HEK293 (cell line): ENCODE results near the gene NOXO1.

ENCODE experiments used
- BCL6B ChIP-seq: fragments of 450-650 bp; formaldehyde crosslinking; IDR thresholded peaks from 2 replicates; pipeline ENCODE4 v1.5.1; 2017; ENCODE audit warnings: missing biosample characterization, missing genetic modification characterization
- GLIS2 ChIP-seq: fragments of 450-650 bp; formaldehyde crosslinking; IDR thresholded peaks from 2 replicates; pipeline ENCODE4 v1.5.1; 2016; ENCODE audit warnings: missing biosample characterization, missing genetic modification characterization
- MZF1 ChIP-seq: fragments of 450-650 bp; formaldehyde crosslinking; IDR thresholded peaks from 2 replicates; pipeline ENCODE4 v1.5.1; 2017; ENCODE audit warnings: missing biosample characterization, missing genetic modification characterization, borderline replicate concordance
- PRDM2 ChIP-seq: fragments of 450-650 bp; formaldehyde crosslinking; IDR thresholded peaks from 2 replicates; pipeline ENCODE4 v1.5.1; 2016; ENCODE audit warnings: missing biosample characterization, missing genetic modification characterization, borderline replicate concordance
- SCRT1 ChIP-seq: fragments of 450-650 bp; formaldehyde crosslinking; IDR thresholded peaks from 2 replicates; pipeline ENCODE4 v1.5.1; 2016; ENCODE audit warnings: missing biosample characterization, missing genetic modification characterization, borderline replicate concordance
- SP3 ChIP-seq: fragments of 450-650 bp; formaldehyde crosslinking; IDR thresholded peaks from 2 replicates; pipeline ENCODE4 v1.5.1; 2016; ENCODE audit warnings: missing biosample characterization, missing genetic modification characterization
- WT1 ChIP-seq: fragments of 450-650 bp; formaldehyde crosslinking; IDR thresholded peaks from 2 replicates; pipeline ENCODE4 v1.5.1; 2016; ENCODE audit warnings: missing biosample characterization, missing genetic modification characterization
- YY2 ChIP-seq: fragments of 450-650 bp; formaldehyde crosslinking; IDR thresholded peaks from 2 replicates; pipeline ENCODE4 v1.5.1; 2016; ENCODE audit warnings: missing biosample characterization, missing genetic modification characterization
- ZBTB26 ChIP-seq: fragments of 450-650 bp; formaldehyde crosslinking; optimal IDR thresholded peaks from 2 replicates; pipeline ENCODE3; 2016; ENCODE audit warnings: missing biosample characterization, mild to moderate bottlenecking, missing genetic modification characterization
- ZBTB44 ChIP-seq: fragments of 450-650 bp; IDR thresholded peaks from 2 replicates; pipeline ENCODE4 v1.5.1; 2018; ENCODE audit warnings: missing biosample characterization, mild to moderate bottlenecking, missing genetic modification characterization
- ZBTB48 ChIP-seq: fragments of 450-650 bp; formaldehyde crosslinking; IDR thresholded peaks from 2 replicates; pipeline ENCODE4 v1.5.1; 2016; ENCODE audit warnings: missing biosample characterization, missing genetic modification characterization
- ZIC2 ChIP-seq: fragments of 450-650 bp; formaldehyde crosslinking; IDR thresholded peaks from 2 replicates; pipeline ENCODE4 v1.5.1; 2016; ENCODE audit warnings: missing biosample characterization, missing genetic modification characterization
- ZNF184 ChIP-seq: fragments of 450-650 bp; IDR thresholded peaks from 2 replicates; pipeline ENCODE4 v1.5.1; 2018; ENCODE audit warnings: missing biosample characterization, mild to moderate bottlenecking, missing genetic modification characterization
- ZNF2 ChIP-seq: fragments of 450-650 bp; formaldehyde crosslinking; IDR thresholded peaks from 2 replicates; pipeline ENCODE4 v1.5.1; 2016; ENCODE audit warnings: missing biosample characterization, missing genetic modification characterization
- ZNF202 ChIP-seq: fragments of 450-650 bp; formaldehyde crosslinking; IDR thresholded peaks from 2 replicates; pipeline ENCODE4 v1.5.1; 2016; ENCODE audit warnings: missing biosample characterization, missing genetic modification characterization, borderline replicate concordance
- ZNF211 ChIP-seq: fragments of 450-650 bp; formaldehyde crosslinking; IDR thresholded peaks from 2 replicates; pipeline ENCODE4 v1.5.1; 2016; ENCODE audit warnings: low read depth, missing biosample characterization, missing genetic modification characterization
- ZNF335 ChIP-seq: fragments of 450-650 bp; formaldehyde crosslinking; conservative IDR thresholded peaks from 2 replicates; pipeline ENCODE4 v1.5.1; 2016; ENCODE audit warnings: missing biosample characterization, missing genetic modification characterization
- ZNF561 ChIP-seq: fragments of 450-650 bp; IDR thresholded peaks from 2 replicates; pipeline ENCODE4 v1.5.1; 2018; ENCODE audit warnings: missing biosample characterization, missing genetic modification characterization, borderline replicate concordance
- ZNF580 ChIP-seq: fragments of 450-650 bp; formaldehyde crosslinking; IDR thresholded peaks from 2 replicates; pipeline ENCODE4 v1.5.1; 2016; ENCODE audit warnings: missing biosample characterization, missing genetic modification characterization
- ZNF600 ChIP-seq: fragments of 450-650 bp; formaldehyde crosslinking; IDR thresholded peaks from 2 replicates; pipeline ENCODE4 v1.5.1; 2016; ENCODE audit warnings: missing biosample characterization, missing genetic modification characterization
- ZNF677 ChIP-seq: fragments of 450-650 bp; IDR thresholded peaks from 2 replicates; pipeline ENCODE4 v1.5.0; 2018; ENCODE audit warnings: missing biosample characterization, mild to moderate bottlenecking, missing genetic modification characterization, moderate library complexity
- ZNF76 ChIP-seq: fragments of 450-650 bp; formaldehyde crosslinking; IDR thresholded peaks from 2 replicates; pipeline ENCODE4; 2016; ENCODE audit warnings: low read depth, missing biosample characterization, missing genetic modification characterization, borderline replicate concordance
- ZSCAN16 ChIP-seq: fragments of 450-650 bp; formaldehyde crosslinking; IDR thresholded peaks from 2 replicates; pipeline ENCODE4 v1.5.1; 2016; ENCODE audit warnings: missing biosample characterization, missing genetic modification characterization
- TF ChIP-seq, protein P1 (sequence below): fragments of 450-650 bp; formaldehyde crosslinking; IDR thresholded peaks from 2 replicates; pipeline ENCODE4 v1.5.1; 2016; ENCODE audit warnings: missing biosample characterization, missing genetic modification characterization
- TF ChIP-seq, protein P2 (sequence below): sonication (generic); formaldehyde crosslinking; IDR thresholded peaks from 2 replicates; pipeline ENCODE4 v1.8.1; 2022; ENCODE audit warnings: mild to moderate bottlenecking, moderate library complexity, missing genetic modification reagents

NOXO1 gene

GRCh38 chr16:2003827-2004641 is 22.8 kb upstream of the NOXO1 start (continued):
- no peak; the same call in 1 of the 2 replicates for TF ChIP-seq PRDM2 (tag by site-specific recombination)
- no peak for TF ChIP-seq ZNF184 (tag by site-specific recombination)
- no peak for TF ChIP-seq ZBTB26
- no peak for TF ChIP-seq ZNF580 (tag by site-specific recombination)
- TF ChIP-seq ZIC2: peak; percentile 62
- no peak for TF ChIP-seq ZNF202 (tag by site-specific recombination)
- no peak for TF ChIP-seq MZF1 (tag by site-specific recombination)
- no peak for TF ChIP-seq ZSCAN16
- peak; percentile 69; the same call in 1 of the 2 replicates for TF ChIP-seq ZNF561 (tag by site-specific recombination)
- TF ChIP-seq ZBTB48: peak; percentile 82
- no peak for TF ChIP-seq WT1
- peak; percentile 37; the same call in 1 of the 2 replicates for TF ChIP-seq ZNF2 (tag by site-specific recombination)
- peak; percentile 54 for TF ChIP-seq YY2
- TF ChIP-seq ZNF677 (tag by site-specific recombination): no peak
- TF ChIP-seq SP3 (tag by site-specific recombination): peak; percentile 65
- peak; percentile 54 for TF ChIP-seq ZNF335
- TF ChIP-seq BCL6B: peak; percentile 81
- TF ChIP-seq ZNF211 (tag by site-specific recombination): no peak
- TF ChIP-seq, protein P1, sequence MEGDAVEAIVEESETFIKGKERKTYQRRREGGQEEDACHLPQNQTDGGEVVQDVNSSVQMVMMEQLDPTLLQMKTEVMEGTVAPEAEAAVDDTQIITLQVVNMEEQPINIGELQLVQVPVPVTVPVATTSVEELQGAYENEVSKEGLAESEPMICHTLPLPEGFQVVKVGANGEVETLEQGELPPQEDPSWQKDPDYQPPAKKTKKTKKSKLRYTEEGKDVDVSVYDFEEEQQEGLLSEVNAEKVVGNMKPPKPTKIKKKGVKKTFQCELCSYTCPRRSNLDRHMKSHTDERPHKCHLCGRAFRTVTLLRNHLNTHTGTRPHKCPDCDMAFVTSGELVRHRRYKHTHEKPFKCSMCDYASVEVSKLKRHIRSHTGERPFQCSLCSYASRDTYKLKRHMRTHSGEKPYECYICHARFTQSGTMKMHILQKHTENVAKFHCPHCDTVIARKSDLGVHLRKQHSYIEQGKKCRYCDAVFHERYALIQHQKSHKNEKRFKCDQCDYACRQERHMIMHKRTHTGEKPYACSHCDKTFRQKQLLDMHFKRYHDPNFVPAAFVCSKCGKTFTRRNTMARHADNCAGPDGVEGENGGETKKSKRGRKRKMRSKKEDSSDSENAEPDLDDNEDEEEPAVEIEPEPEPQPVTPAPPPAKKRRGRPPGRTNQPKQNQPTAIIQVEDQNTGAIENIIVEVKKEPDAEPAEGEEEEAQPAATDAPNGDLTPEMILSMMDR (tag by site-specific recombination): peak; percentile 99
- TF ChIP-seq GLIS2 (tag by site-specific recombination): peak; percentile 47
- no peak for TF ChIP-seq ZNF76 (tag by site-specific recombination)
- TF ChIP-seq ZBTB44: peak; percentile 51; the same call in 1 of the 2 replicates
- TF ChIP-seq SCRT1: peak; percentile 29; the same call in 1 of the 2 replicates
- peak; percentile 87 for TF ChIP-seq ZNF600
- TF ChIP-seq, protein P2, sequence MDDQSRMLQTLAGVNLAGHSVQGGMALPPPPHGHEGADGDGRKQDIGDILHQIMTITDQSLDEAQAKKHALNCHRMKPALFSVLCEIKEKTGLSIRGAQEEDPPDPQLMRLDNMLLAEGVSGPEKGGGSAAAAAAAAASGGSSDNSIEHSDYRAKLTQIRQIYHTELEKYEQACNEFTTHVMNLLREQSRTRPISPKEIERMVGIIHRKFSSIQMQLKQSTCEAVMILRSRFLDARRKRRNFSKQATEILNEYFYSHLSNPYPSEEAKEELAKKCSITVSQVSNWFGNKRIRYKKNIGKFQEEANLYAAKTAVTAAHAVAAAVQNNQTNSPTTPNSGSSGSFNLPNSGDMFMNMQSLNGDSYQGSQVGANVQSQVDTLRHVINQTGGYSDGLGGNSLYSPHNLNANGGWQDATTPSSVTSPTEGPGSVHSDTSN (CRISPR knock-in tag): 0 out of 2 replicates have a peak, but pooled peaks have one; percentile 52
